Caco-2 (cell line): ENCODE measurements around the gene DGKI. TPM values are rescaled to one million over a fixed set of nuclear protein-coding genes. Genes with fewer than 3 reads are reported as not detected.

Source experiments
- BruUV-seq: library from RNA; stranded (reverse); fragments of 400-500 nt; replicated peaks from 2 replicates; lab custom pipeline; 2021; lab: Mats Ljungman, UMichigan
- CTCF ChIA-PET: fragments of 300-600 bp; sonication (Branson Sonifier 250); formaldehyde crosslinking; loops from one replicate; lab custom pipeline; 2022; ENCODE audit warnings: antibody characterized with exemption; lab: Charles Lee
- POLR2A ChIA-PET: fragments of 300-600 bp; sonication (Branson Sonifier 250); formaldehyde crosslinking; loops from one replicate; lab custom pipeline; 2022; ENCODE audit warnings: antibody characterized with exemption; lab: Charles Lee
- DNase-seq, 2 experiments: peaks; one replicate each; pipeline versions ENCODE4 v3.0.0 to v3.0.0-alpha.2; 2020 to 2022
- H3K27me3 ChIP-seq: replicated peaks from 2 replicates; pipeline ENCODE4 v1.6.0; 2011; ENCODE audit warnings: low read length; ENCODE audit not compliant: control insufficient read depth, insufficient read depth
- H3K36me3 ChIP-seq: 2 replicates; pipeline ENCODE4 v1.5.1; 2011; ENCODE audit warnings: low read length; ENCODE audit not compliant: control insufficient read depth, insufficient read depth
- H3K4me1 ChIP-seq: fragments of 250-450 bp; sonication (Bioruptor Pico); 2 replicates; pipeline ENCODE4 v1.5.1; 2020; ENCODE audit warnings: mild to moderate bottlenecking
- H3K4me3 ChIP-seq: 2 replicates; pipeline ENCODE4 v1.5.1; 2011; ENCODE audit warnings: low read depth, mild to moderate bottlenecking, control low read depth, low read length
- H3K9me3 ChIP-seq: fragments of 250-450 bp; sonication (Bioruptor Pico); 2 replicates; pipeline ENCODE4 v1.5.1; 2020; ENCODE audit warnings: mild to moderate bottlenecking, moderate library complexity
- H3K27ac Mint-ChIP-seq: one replicate; pipeline ENCODE4 v1.8.0; 2022; ENCODE audit warnings: mixed read lengths; ENCODE audit not compliant: unreplicated experiment
- H3K27me3 Mint-ChIP-seq: one replicate; pipeline ENCODE4 v1.8.0; 2022; ENCODE audit warnings: mixed read lengths; ENCODE audit not compliant: insufficient read depth, unreplicated experiment
- H3K36me3 Mint-ChIP-seq: one replicate; pipeline ENCODE4 v1.8.0; 2022; ENCODE audit warnings: mild to moderate bottlenecking, mixed read lengths; ENCODE audit not compliant: insufficient read depth, unreplicated experiment
- H3K4me1 Mint-ChIP-seq: one replicate; pipeline ENCODE4 v1.8.0; 2022; ENCODE audit warnings: low read depth, mixed read lengths; ENCODE audit not compliant: unreplicated experiment
- H3K4me3 Mint-ChIP-seq: one replicate; pipeline ENCODE4 v1.8.0; 2022; ENCODE audit warnings: mild to moderate bottlenecking, moderate library complexity, mixed read lengths; ENCODE audit not compliant: unreplicated experiment
- H3K9me3 Mint-ChIP-seq: one replicate; pipeline ENCODE4 v1.8.0; 2022; ENCODE audit warnings: mixed read lengths; ENCODE audit not compliant: unreplicated experiment
- CTCF ChIP-seq, 2 experiments: fragments of 200-600 bp in 1 of 2; IDR thresholded peaks; 1 replicate in 1 of 2; 2 replicates in 1 of 2; pipeline versions ENCODE4 v1.5.1 to v1.8.0; 2011 to 2022; ENCODE audit warnings: antibody characterized with exemption in 1 of 2, control low read depth in 1 of 2, inconsistent platforms in 1 of 2, low read depth in 1 of 2, low read length in 1 of 2, mild to moderate bottlenecking in 1 of 2, moderate library complexity in 1 of 2; ENCODE audit not compliant: insufficient read depth in 1 of 2, severe bottlenecking in 1 of 2, unreplicated experiment in 1 of 2
- intact Hi-C: fragments of 100-400 bp; cut with micrococcal nuclease; formaldehyde crosslinking; loops from one replicate; pipeline ENCODE4 v1.10.0; 2022; ENCODE audit not compliant: unreplicated experiment
- total RNA-seq: library from RNA; stranded (reverse); gene quantifications from 2 replicates; pipeline ENCODE4 v1.2.3, GENCODE V29; 2022

DGKI gene
- total RNA-seq, 1 experiment from 2014 or later, result 0.84 TPM

- Mint-ChIP-seq H3K9me3 (no peaks in the 10 kb centered on the region), H3K4me3 (no peak overlapping the region), H3K27me3 (peaks cover 14% of the 10 kb centered on the region), H3K36me3 (no peaks in the 10 kb centered on the region), H3K4me1 (no peaks in the 10 kb centered on the region), H3K27ac (no peak overlapping the region)
- Histone ChIP-seq H3K4me1 (no peaks in the 10 kb centered on the region), H3K36me3 (no peaks in the 10 kb centered on the region), H3K27me3 (no peaks in the 10 kb centered on the region), H3K9me3 (no peaks in the 10 kb centered on the region), H3K4me3 (no peak overlapping the region)
- BruUV-seq, result no TSS peak
- intact Hi-C loops, result no loop called here
- DNase-seq, result no peak
- ChIA-PET CTCF (no interaction called here), POLR2A (no interaction called here)
- TF ChIP-seq CTCF (IDR thresholded peaks at IDR 0.05; ENCODE audit: insufficient read depth in 1 of 2, low read depth in 1 of 2, low read length in 1 of 2, severe bottlenecking in 1 of 2, unreplicated experiment in 1 of 2), result no peak
Measured at GRCh38 chr7:137611606-137612005, 235.2 kb downstream of the DGKI start.

GRCh38 chr7:137609500-137609899 lies 237.3 kb downstream of the DGKI start:
- intact Hi-C loops, result no loop called here
- Histone ChIP-seq H3K27me3 (no peaks in the 10 kb centered on the region), H3K9me3 (no peaks in the 10 kb centered on the region), H3K4me1 (no peaks in the 10 kb centered on the region), H3K36me3 (no peaks in the 10 kb centered on the region), H3K4me3 (no peak overlapping the region)
- TF ChIP-seq CTCF (IDR thresholded peaks at IDR 0.05; ENCODE audit: insufficient read depth in 1 of 2, low read depth in 1 of 2, low read length in 1 of 2, severe bottlenecking in 1 of 2, unreplicated experiment in 1 of 2), result no peak
- Mint-ChIP-seq H3K9me3 (no peaks in the 10 kb centered on the region), H3K27me3 (peaks cover 12% of the 10 kb centered on the region), H3K4me1 (no peaks in the 10 kb centered on the region), H3K27ac (no peak overlapping the region), H3K36me3 (no peaks in the 10 kb centered on the region), H3K4me3 (no peak overlapping the region)
- ChIA-PET POLR2A (no interaction called here), CTCF (interaction anchor here (0.5 kb wide), 1 partner anchor 293 kb away, joined by 4 read pairs; no protein-coding TSS in a partner anchor)
- no TSS peak for BruUV-seq
- DNase-seq, result no peak

- POLR2A ChIA-PET, result no interaction called here
- H3K27me3 ChIP-seq, result no peaks in the 10 kb centered on the region
- H3K36me3 ChIP-seq, result no peaks in the 10 kb centered on the region
- H3K4me1 ChIP-seq, result no peaks in the 10 kb centered on the region
- no peak overlapping the region for H3K4me3 Mint-ChIP-seq
- no TSS peak for BruUV-seq
- no peaks in the 10 kb centered on the region for H3K36me3 Mint-ChIP-seq
- no peaks in the 10 kb centered on the region for H3K9me3 ChIP-seq
- CTCF ChIA-PET, result interaction anchor here (0.8 to 1.0 kb wide), 3 partner anchors 20 to 1132 kb away, joined by 3 to 10 read pairs (median 4); no protein-coding TSS in a partner anchor
- DNase-seq, result peak in 1 of 2 experiments; percentile 23
- peaks cover 16% of the 10 kb centered on the region for H3K27me3 Mint-ChIP-seq
- H3K4me3 ChIP-seq, result no peak overlapping the region
- H3K27ac Mint-ChIP-seq, result no peak overlapping the region
- peak; percentile 29 to 51 for TF ChIP-seq CTCF (IDR thresholded peaks at IDR 0.05; ENCODE audit: insufficient read depth in 1 of 2, low read depth in 1 of 2, low read length in 1 of 2, severe bottlenecking in 1 of 2, unreplicated experiment in 1 of 2)
- H3K4me1 Mint-ChIP-seq, result no peaks in the 10 kb centered on the region
- intact Hi-C loops, result loop anchor here (1.0 to 2.0 kb wide), 3 partner anchors 20 to 403 kb away; no protein-coding TSS in a partner anchor
- H3K9me3 Mint-ChIP-seq, result no peaks in the 10 kb centered on the region
Measured at GRCh38 chr7:137606061-137606674, 240.6 kb downstream of the DGKI start.
